H1 (cell line): ENCODE data around the gene HS1BP3. TPM values are rescaled to one million over a fixed set of nuclear protein-coding genes. Genes with fewer than 3 reads are reported as not detected.

Source experiments
- CTCF ChIA-PET: fragments of 300-600 bp; sonication (Branson Sonifier 250); formaldehyde crosslinking; loops from one replicate; lab custom pipeline; 2021; ENCODE audit not compliant: partially characterized antibody; lab: Charles Lee
- POLR2A ChIA-PET: fragments of 300-600 bp; sonication (Branson Sonifier 250); formaldehyde crosslinking; loops from one replicate; lab custom pipeline; 2021; ENCODE audit warnings: inconsistent platforms; ENCODE audit not compliant: partially characterized antibody; lab: Charles Lee
- DNase-seq, 2 experiments: peaks; one replicate each; pipeline versions ENCODE4 v3.0.0 to v3.0.0-alpha.2; 2010 to 2022; ENCODE audit warnings: low spot score in 2 of 2, low read depth in 1 of 2, mixed read lengths in 1 of 2
- FAIRE-seq: peaks from 2 replicates; lab custom pipeline; 2011; peaks lifted over from hg19 to GRCh38; lab: Jason Lieb, UNC
- H2AFZ ChIP-seq: 2 replicates; pipeline ENCODE4 v1.8.1; 2012; ENCODE audit warnings: low read length, inconsistent platforms
- H2AK5ac ChIP-seq: 2 replicates; pipeline ENCODE4 v1.6.1; 2013; ENCODE audit warnings: low read depth, low read length
- H2BK120ac ChIP-seq: replicated peaks from 2 replicates; pipeline ENCODE3; 2013; ENCODE audit warnings: low read depth, low read length, inconsistent platforms
- H2BK12ac ChIP-seq: 2 replicates; pipeline ENCODE4 v1.6.1; 2013; ENCODE audit warnings: low read depth, low read length
- H2BK15ac ChIP-seq: 2 replicates; pipeline ENCODE4 v1.6.1; 2013; ENCODE audit warnings: low read length
- H2BK20ac ChIP-seq: 2 replicates; pipeline ENCODE4 v1.6.1; 2013; ENCODE audit warnings: low read length
- H2BK5ac ChIP-seq: 2 replicates; pipeline ENCODE4 v1.6.1; 2013; ENCODE audit warnings: low read depth, low read length
- H3K14ac ChIP-seq: 2 replicates; pipeline ENCODE4 v1.6.1; 2013; ENCODE audit warnings: inconsistent platforms; ENCODE audit not compliant: insufficient read length
- H3K18ac ChIP-seq: 2 replicates; pipeline ENCODE4 v1.6.1; 2013; ENCODE audit warnings: low read length; ENCODE audit errors: extremely low read depth
- H3K23ac ChIP-seq: 2 replicates; pipeline ENCODE4 v1.6.1; 2013; ENCODE audit warnings: inconsistent platforms; ENCODE audit not compliant: insufficient read length
- H3K23me2 ChIP-seq: 2 replicates; pipeline ENCODE4 v1.6.1; 2013; ENCODE audit warnings: low read depth, low read length
- H3K27ac ChIP-seq: 2 replicates; pipeline ENCODE4 v1.6.1; 2011; ENCODE audit warnings: low read depth, low read length, inconsistent platforms
- H3K27me3 ChIP-seq, 4 experiments: replicated peaks in 1 of 4; 1 replicate in 1 of 4; 2 replicates in 3 of 4; pipeline versions ENCODE4 v1.6.1 to v1.8.1; 2011 to 2013; ENCODE audit warnings: low read length in 3 of 4, mild to moderate bottlenecking in 3 of 4, inconsistent platforms in 2 of 4, mixed read lengths in 2 of 4, moderate library complexity in 1 of 4; ENCODE audit not compliant: control insufficient read depth in 3 of 4, insufficient read depth in 3 of 4; ENCODE audit errors: extremely low read depth in 1 of 4
- H3K36me3 ChIP-seq, 4 experiments: 2 replicates each; pipeline versions ENCODE4 v1.6.1 to v1.8.1; 2011 to 2013; ENCODE audit warnings: mild to moderate bottlenecking in 4 of 4, low read length in 3 of 4, moderate library complexity in 2 of 4, control low read depth in 1 of 4, inconsistent platforms in 1 of 4; ENCODE audit not compliant: insufficient read depth in 4 of 4, control insufficient read depth in 2 of 4
- H3K4ac ChIP-seq: replicated peaks from 2 replicates; pipeline ENCODE3; 2013; ENCODE audit warnings: low read length, low read depth, mixed read lengths, inconsistent platforms; ENCODE audit not compliant: insufficient read length
- H3K4me1 ChIP-seq, 4 experiments: replicated peaks in 1 of 4; 1 replicate in 1 of 4; 2 replicates in 3 of 4; pipeline versions ENCODE4 v1.6.1 to v1.8.1; 2011 to 2013; ENCODE audit warnings: low read length in 3 of 4, inconsistent platforms in 2 of 4, mixed read lengths in 1 of 4; ENCODE audit not compliant: insufficient read depth in 4 of 4, control insufficient read depth in 3 of 4
- H3K4me2 ChIP-seq, 2 experiments: 2 replicates each; pipeline versions ENCODE4 v1.6.1 to v1.8.1; 2011 to 2013; ENCODE audit warnings: low read depth in 2 of 2, low read length in 2 of 2, control low read depth in 1 of 2, inconsistent platforms in 1 of 2, mild to moderate bottlenecking in 1 of 2; ENCODE audit not compliant: insufficient read depth in 1 of 2
- H3K4me3 ChIP-seq, 4 experiments: fragments of 200-600, 300-600 bp in 1 of 4; sonication (generic), shearing (Covaris generic), sonication (Bioruptor Twin) in 1 of 4; 2 replicates each; pipeline versions ENCODE4 v1.5.1 to v1.8.1; 2011 to 2016; ENCODE audit warnings: low read length in 4 of 4, low read depth in 3 of 4, control low read depth in 2 of 4, inconsistent platforms in 2 of 4, mild to moderate bottlenecking in 2 of 4, mixed read lengths in 1 of 4, moderate library complexity in 1 of 4; ENCODE audit not compliant: insufficient read depth in 2 of 4; ENCODE audit errors: extremely low read depth in 1 of 4
- H3K56ac ChIP-seq: replicated peaks from 2 replicates; pipeline ENCODE3; 2013; ENCODE audit warnings: low read depth, mild to moderate bottlenecking, mixed read lengths, low read length, inconsistent platforms; ENCODE audit not compliant: insufficient read length
- H3K79me1 ChIP-seq: 2 replicates; pipeline ENCODE4 v1.6.1; 2013; ENCODE audit warnings: low read depth, low read length, control low read depth
- H3K79me2 ChIP-seq, 2 experiments: 2 replicates each; pipeline versions ENCODE4 v1.6.1 to v1.8.1; 2012 to 2013; ENCODE audit warnings: low read length in 2 of 2, mild to moderate bottlenecking in 2 of 2, inconsistent platforms in 1 of 2; ENCODE audit not compliant: insufficient read depth in 2 of 2, control insufficient read depth in 1 of 2
- H3K9ac ChIP-seq, 4 experiments: replicated peaks in 1 of 4; 1 replicate in 1 of 4; 2 replicates in 3 of 4; pipeline versions ENCODE4 v1.6.1 to v1.8.1; 2011 to 2013; ENCODE audit warnings: low read depth in 3 of 4, low read length in 3 of 4, control low read depth in 2 of 4, mild to moderate bottlenecking in 2 of 4, moderate library complexity in 2 of 4, inconsistent platforms in 1 of 4; ENCODE audit errors: extremely low read depth in 1 of 4
- H3K9me3 ChIP-seq, 2 experiments: 2 replicates each; pipeline versions ENCODE4 v1.6.1 to v1.8.1; 2012 to 2013; ENCODE audit warnings: mild to moderate bottlenecking in 2 of 2, moderate library complexity in 2 of 2, control low read depth in 1 of 2, inconsistent platforms in 1 of 2, low read depth in 1 of 2, low read length in 1 of 2, mixed read lengths in 1 of 2; ENCODE audit not compliant: insufficient read depth in 2 of 2
- H4K20me1 ChIP-seq, 2 experiments: replicated peaks in 1 of 2; 2 replicates each; pipeline versions ENCODE3 to v1.8.1; 2011 to 2013; ENCODE audit warnings: inconsistent platforms in 2 of 2, low read length in 2 of 2, mild to moderate bottlenecking in 1 of 2; ENCODE audit not compliant: insufficient read depth in 2 of 2, control insufficient read depth in 1 of 2
- H4K5ac ChIP-seq: 2 replicates; pipeline ENCODE4 v1.6.1; 2013; ENCODE audit warnings: low read length, low read depth, mixed read lengths, inconsistent platforms; ENCODE audit not compliant: insufficient read length
- H4K8ac ChIP-seq: 2 replicates; pipeline ENCODE4 v1.8.0; 2013; ENCODE audit warnings: mild to moderate bottlenecking, moderate library complexity, low read length, inconsistent platforms; ENCODE audit not compliant: insufficient read depth; ENCODE audit errors: extremely low read depth
- H4K91ac ChIP-seq: replicated peaks from 2 replicates; pipeline ENCODE3; 2013; ENCODE audit warnings: low read length, mixed read lengths, inconsistent platforms; ENCODE audit not compliant: insufficient read length
- ASH2L ChIP-seq: fragments of 200-600, 300-600 bp; sonication (generic); IDR thresholded peaks from one replicate; pipeline ENCODE4 v1.7.1; 2017; ENCODE audit warnings: low read length
- BACH1 ChIP-seq: IDR thresholded peaks from 2 replicates; pipeline ENCODE4 v1.6.1; 2012; ENCODE audit warnings: low read length, improper control_type of control experiment
- CBX5 ChIP-seq: fragments of 300-800, 300-1000 bp; sonication (generic); IDR thresholded peaks from 2 replicates; pipeline ENCODE4 v1.7.1; 2016; ENCODE audit warnings: antibody characterized with exemption, low read length, low read depth
- CHD1 ChIP-seq: IDR thresholded peaks from 2 replicates; pipeline ENCODE4 v1.6.1; 2012; ENCODE audit warnings: low read depth, low read length, improper control_type of control experiment
- CHD2 ChIP-seq: IDR thresholded peaks from 2 replicates; pipeline ENCODE4 v1.6.1; 2012; ENCODE audit warnings: low read length, improper control_type of control experiment
- EGR1 ChIP-seq: IDR thresholded peaks from 2 replicates; pipeline ENCODE4 v1.6.1; 2011; ENCODE audit warnings: low read depth, low read length, borderline replicate concordance
- HDAC6 ChIP-seq: IDR thresholded peaks from one replicate; pipeline ENCODE4 v1.7.1; 2012; ENCODE audit warnings: low read depth, mild to moderate bottlenecking, inconsistent platforms, low read length, moderate library complexity
- MAFK ChIP-seq: IDR thresholded peaks from 2 replicates; pipeline ENCODE4 v1.6.1; 2012; ENCODE audit warnings: low read depth, mild to moderate bottlenecking, improper control_type of control experiment, low read length
- NANOG ChIP-seq: IDR thresholded peaks from 2 replicates; pipeline ENCODE4 v1.6.1; 2011; ENCODE audit warnings: low read length, low read depth, mild to moderate bottlenecking, inconsistent platforms; ENCODE audit not compliant: insufficient read depth, poor library complexity, severe bottlenecking
- POLR2A ChIP-seq, 2 experiments: IDR thresholded peaks; 1 replicate in 1 of 2; 2 replicates in 1 of 2; pipeline ENCODE4 v1.6.1; 2011; ENCODE audit warnings: low read depth in 2 of 2, low read length in 2 of 2, mild to moderate bottlenecking in 2 of 2; ENCODE audit errors: control extremely low read depth in 1 of 2
- RXRA ChIP-seq: IDR thresholded peaks from 2 replicates; pipeline ENCODE4 v1.6.1; 2011; ENCODE audit warnings: low read depth, mild to moderate bottlenecking, low read length, moderate library complexity; ENCODE audit not compliant: insufficient read depth
- SRF ChIP-seq: IDR thresholded peaks from 2 replicates; pipeline ENCODE4 v1.6.1; 2011; ENCODE audit warnings: mild to moderate bottlenecking, low read depth, low read length, moderate library complexity
- TBP ChIP-seq: IDR thresholded peaks from 2 replicates; pipeline ENCODE4 v1.6.1; 2011; ENCODE audit warnings: low read depth, low read length, improper control_type of control experiment
- WGBS, 2 experiments: shearing (Covaris generic) in 1 of 2; methylation state at CpG; one replicate each; pipeline versions ENCODE4 v1.1.6 to v1.1.7; 2013 to 2015; ENCODE audit warnings: low lambda C conversion rate in 2 of 2, mixed read lengths in 2 of 2, inconsistent platforms in 1 of 2, low coverage in 1 of 2, missing lambda C conversion rate in 1 of 2; ENCODE audit not compliant: insufficient replicate concordance in 2 of 2, insufficient coverage in 1 of 2, insufficient read length in 1 of 2; ENCODE audit errors: extremely low coverage in 1 of 2, missing lambda C conversion rate in 1 of 2; 5-methylcytosine and 5-hydroxymethylcytosine counted together
- polyA plus RNA-seq, 7 experiments: library from polyadenylated mRNA; depleted of rRNA in 3 of 7; stranded (reverse) in 5 of 7; unstranded in 2 of 7; fragments of >200 nt in 5 of 7; fragments of 200-250 nt in 2 of 7; gene quantifications; 1 replicate in 5 of 7; 2 replicates in 1 of 7; 4 replicates in 1 of 7; pipeline versions ENCODE4 v1.2.1 to v1.2.3, GENCODE V29; 2011 to 2013; ENCODE audit warnings: missing spikeins in 2 of 7, mixed read lengths in 2 of 7
- total RNA-seq: library from RNA; stranded (reverse); fragmentation: NEBNext Ultra II Directional; extraction: Animal tissue kit (Norgen Biotek cat#: 25700); gene quantifications from 2 replicates; pipeline ENCODE4 v1.2.1, GENCODE V29; 2021
- TF ChIP-seq, protein P1 (sequence below): IDR thresholded peaks from 2 replicates; pipeline ENCODE4 v1.6.1; 2012; ENCODE audit warnings: inconsistent platforms

The HS1BP3 gene
- total and polyA plus RNA-seq, 2 of the 8 experiments (the other 6 are each of a cell fraction or from before 2014, with no cell fraction given) = 11.1 to 11.3 TPM

- CTCF ChIA-PET = interaction anchor here (1.2 to 5.4 kb wide), 8 partner anchors 12 to 367 kb away, joined by 3 to 42 read pairs (median 4); partner anchors contain the start of gene LDAH
- no peak overlapping the region for H2BK20ac ChIP-seq
- TF ChIP-seq CHD2 (no peak), NANOG (no peak), CHD1 (no peak), MAFK (no peak), BACH1 (no peak), EGR1 (no peak), POLR2A (IDR thresholded peaks at IDR 0.05; ENCODE audit: control extremely low read depth in 1 of 2, low read depth in 2 of 2, low read length in 2 of 2) (no peak), HDAC6 (no peak), SRF (no peak), ASH2L (no peak), RXRA (no peak), TBP (no peak), CBX5 (no peak)
- TF ChIP-seq, protein P1, sequence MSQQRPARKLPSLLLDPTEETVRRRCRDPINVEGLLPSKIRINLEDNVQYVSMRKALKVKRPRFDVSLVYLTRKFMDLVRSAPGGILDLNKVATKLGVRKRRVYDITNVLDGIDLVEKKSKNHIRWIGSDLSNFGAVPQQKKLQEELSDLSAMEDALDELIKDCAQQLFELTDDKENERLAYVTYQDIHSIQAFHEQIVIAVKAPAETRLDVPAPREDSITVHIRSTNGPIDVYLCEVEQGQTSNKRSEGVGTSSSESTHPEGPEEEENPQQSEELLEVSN = no peak
Measured at GRCh38 chr2:20680744-20681375, 30.0 kb upstream of the HS1BP3 start.

More at GRCh38 chr2:20680744-20681375, 30.0 kb upstream of the HS1BP3 start:
- POLR2A ChIA-PET = no interaction called here
- no peak overlapping the region for H2BK15ac ChIP-seq
- peaks cover 4 to 6% of the 10 kb centered on the region in 2 experiments for H4K20me1 ChIP-seq
- H4K8ac ChIP-seq = no peak overlapping the region
- H4K91ac ChIP-seq = no peak overlapping the region
- no peak overlapping the region for H3K18ac ChIP-seq
- H4K5ac ChIP-seq = no peak overlapping the region
- H3K4me3 ChIP-seq = no peak overlapping the region
- no peak overlapping the region for H3K4ac ChIP-seq
- peaks cover 0 to 3% (median 0%) of the 10 kb centered on the region in 4 experiments; a peak in 2 of 8 replicates for H3K36me3 ChIP-seq
- H3K56ac ChIP-seq = no peak overlapping the region
- FAIRE-seq (no peak), DNase-seq (no peak)
- no peak overlapping the region for H2AK5ac ChIP-seq
- no peak overlapping the region for H2BK5ac ChIP-seq
- no peaks in the 10 kb centered on the region for H3K79me2 ChIP-seq
- no peak overlapping the region for H3K23ac ChIP-seq
- no peaks in the 10 kb centered on the region for H3K23me2 ChIP-seq
- H3K9ac ChIP-seq = no peak overlapping the region
- H2BK12ac ChIP-seq = no peak overlapping the region
- no peaks in the 10 kb centered on the region for H3K79me1 ChIP-seq
- WGBS, 2 experiments = 89% methylated on average over 10 of the region's 10 CpGs; no CpG with 5 or more reads in 1 of the 2 experiments
- H3K27me3 ChIP-seq = no peaks in the 10 kb centered on the region
- no peak overlapping the region for H2AFZ ChIP-seq
- H2BK120ac ChIP-seq = no peak overlapping the region
- no peak overlapping the region for H3K4me2 ChIP-seq
- no peak overlapping the region for H3K14ac ChIP-seq
- no peak overlapping the region for H3K27ac ChIP-seq
- H3K9me3 ChIP-seq = no peaks in the 10 kb centered on the region
- peaks cover 0 to 4% (median under 1%) of the 10 kb centered on the region in 4 experiments; a peak in 4 of 7 replicates for H3K4me1 ChIP-seq
